Kidney (tissue), 14 donors: ENCODE results near the gene EPHA6. TPM values are rescaled to one million over a fixed set of nuclear protein-coding genes. Genes with fewer than 3 reads are reported as not detected.

Source experiments
- DNase-seq, 5 donors: peaks; one replicate each; pipeline ENCODE4 v3.0.0-alpha.2; 2013 to 2020
- FAIRE-seq: peaks from 2 replicates; lab custom pipeline; 2012; peaks lifted over from hg19 to GRCh38; lab: Jason Lieb, UNC
- H3K27ac ChIP-seq, 2 donors: one replicate each; pipeline ENCODE4 v1.7.0; 2013; ENCODE audit warnings: low read depth in 2 of 2, low read length in 2 of 2, inconsistent platforms in 1 of 2
- H3K27me3 ChIP-seq: one replicate; pipeline ENCODE4 v1.7.1; 2013; ENCODE audit warnings: low read length, inconsistent platforms; ENCODE audit not compliant: control insufficient read depth, insufficient read depth
- H3K36me3 ChIP-seq, 3 donors: one replicate each; pipeline versions ENCODE4 v1.7.0 to v1.7.1; 2013; ENCODE audit warnings: low read length in 3 of 3, control low read depth in 1 of 3, inconsistent platforms in 1 of 3; ENCODE audit not compliant: insufficient read depth in 3 of 3, control insufficient read depth in 2 of 3
- H3K4me1 ChIP-seq, 3 donors: one replicate each; pipeline versions ENCODE4 v1.7.0 to v1.7.1; 2013; ENCODE audit warnings: low read length in 3 of 3, inconsistent platforms in 1 of 3, low read depth in 1 of 3; ENCODE audit not compliant: control insufficient read depth in 2 of 3, insufficient read depth in 2 of 3
- H3K4me3 ChIP-seq, 3 donors: one replicate each; pipeline versions ENCODE4 v1.7.0 to v1.8.1; 2013; ENCODE audit warnings: low read length in 3 of 3, control low read depth in 1 of 3, inconsistent platforms in 1 of 3
- H3K9ac ChIP-seq, 3 donors: one replicate each; pipeline versions ENCODE4 v1.7.0 to v1.7.1; 2013; ENCODE audit warnings: low read length in 3 of 3, control low read depth in 1 of 3, inconsistent platforms in 1 of 3
- H3K9me3 ChIP-seq, 3 donors: one replicate each; pipeline versions ENCODE4 v1.7.0 to v1.7.1; 2013; ENCODE audit warnings: low read length in 3 of 3, control low read depth in 1 of 3, inconsistent platforms in 1 of 3; ENCODE audit not compliant: control insufficient read depth in 2 of 3, insufficient read depth in 1 of 3
- intact Hi-C: fragments of 100-400 bp; cut with DNase I; formaldehyde crosslinking; loops from one replicate; pipeline ENCODE4 v1.11.1; 2022
- polyA plus RNA-seq: library from polyadenylated mRNA; stranded (reverse); fragments of 350-450 nt; fragmentation: Illumina TruSeq; extraction: RNeasy Lipid Tissue Mini Kit (QIAGEN cat#74804); gene quantifications from one replicate; pipeline ENCODE4 v1.2.3, GENCODE V29; 2014; ENCODE audit warnings: low read depth, low replicate concordance; ENCODE audit not compliant: insufficient read depth
- total RNA-seq: library from RNA; stranded (reverse); fragmentation: NEBNext Ultra II Directional; extraction: Animal tissue kit (Norgen Biotek cat#: 25700); gene quantifications from one replicate; pipeline ENCODE4 v1.2.1, GENCODE V29; 2021
- TF ChIP-seq, protein P1 (sequence below): IDR thresholded peaks from 3 replicates; pipeline ENCODE4 v1.5.1; 2012; ENCODE audit warnings: mild to moderate bottlenecking, moderate library complexity, borderline replicate concordance; ENCODE audit not compliant: insufficient read depth; ENCODE audit errors: extremely low read depth
- donor health status: control.
- donor health status: control.
- donor health status: control.
- donor health status: control.
- donor health status: control.
- donor health status: DM: yes; HTN: yes; CAD: no.
- donor health status: Normal renal cell carcinoma (clear cell type).

EPHA6 gene
- total and polyA plus RNA-seq, 2 donors from 2014 or later: 0.66 TPM; not detected in 1

DNA sequence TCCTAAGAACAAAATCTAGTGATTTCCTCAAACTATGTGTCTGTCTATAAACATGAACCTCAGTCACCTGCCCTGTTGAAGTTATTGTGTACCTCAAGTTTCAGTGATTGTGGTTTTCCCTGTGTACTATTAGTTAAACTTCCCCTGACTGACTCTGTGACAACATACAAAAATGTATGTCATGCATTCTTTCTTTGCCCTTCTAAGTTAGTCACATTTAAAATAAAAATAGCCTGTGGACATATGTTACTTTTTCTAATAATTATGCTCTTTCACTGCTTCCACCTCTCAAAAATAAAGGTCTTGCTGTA is 29.8 kb downstream of the EPHA6 start:
- Histone ChIP-seq H3K36me3 (no peaks in the 10 kb centered on the region), H3K9me3 (no peaks in the 10 kb centered on the region), H3K4me3 (no peak overlapping the region), H3K27ac (no peak overlapping the region), H3K4me1 (no peaks in the 10 kb centered on the region), H3K27me3 (no peaks in the 10 kb centered on the region), H3K9ac (no peak overlapping the region)
- FAIRE-seq (no peak), DNase-seq (no peak)
- TF ChIP-seq, protein P1, sequence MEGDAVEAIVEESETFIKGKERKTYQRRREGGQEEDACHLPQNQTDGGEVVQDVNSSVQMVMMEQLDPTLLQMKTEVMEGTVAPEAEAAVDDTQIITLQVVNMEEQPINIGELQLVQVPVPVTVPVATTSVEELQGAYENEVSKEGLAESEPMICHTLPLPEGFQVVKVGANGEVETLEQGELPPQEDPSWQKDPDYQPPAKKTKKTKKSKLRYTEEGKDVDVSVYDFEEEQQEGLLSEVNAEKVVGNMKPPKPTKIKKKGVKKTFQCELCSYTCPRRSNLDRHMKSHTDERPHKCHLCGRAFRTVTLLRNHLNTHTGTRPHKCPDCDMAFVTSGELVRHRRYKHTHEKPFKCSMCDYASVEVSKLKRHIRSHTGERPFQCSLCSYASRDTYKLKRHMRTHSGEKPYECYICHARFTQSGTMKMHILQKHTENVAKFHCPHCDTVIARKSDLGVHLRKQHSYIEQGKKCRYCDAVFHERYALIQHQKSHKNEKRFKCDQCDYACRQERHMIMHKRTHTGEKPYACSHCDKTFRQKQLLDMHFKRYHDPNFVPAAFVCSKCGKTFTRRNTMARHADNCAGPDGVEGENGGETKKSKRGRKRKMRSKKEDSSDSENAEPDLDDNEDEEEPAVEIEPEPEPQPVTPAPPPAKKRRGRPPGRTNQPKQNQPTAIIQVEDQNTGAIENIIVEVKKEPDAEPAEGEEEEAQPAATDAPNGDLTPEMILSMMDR: no peak
- intact Hi-C loops: no loop called here

DNA sequence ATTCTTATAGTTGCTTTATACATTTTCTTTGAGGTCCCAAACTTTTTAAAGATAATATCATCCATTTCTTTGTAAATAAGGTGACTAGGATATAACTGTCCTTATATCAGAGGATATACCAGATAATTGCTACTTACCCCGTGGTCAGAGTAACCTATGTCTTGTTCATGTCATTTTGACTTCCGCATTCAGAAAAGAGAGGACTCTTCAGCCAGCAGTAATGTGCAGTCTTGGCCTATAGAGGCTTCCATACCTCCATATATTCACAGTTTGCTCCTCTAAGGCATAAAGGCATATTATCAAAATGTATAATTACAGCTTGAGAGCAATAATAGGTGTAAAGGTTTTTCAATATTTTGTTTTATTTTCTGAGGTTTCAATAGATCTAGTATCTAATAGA is 38.5 kb downstream of the EPHA6 start:
- TF ChIP-seq, protein P1: no peak
- no peaks in the 10 kb centered on the region for H3K27me3 ChIP-seq
- H3K9me3 ChIP-seq: no peaks in the 10 kb centered on the region
- DNase-seq: no peak
- H3K36me3 ChIP-seq: no peaks in the 10 kb centered on the region
- H3K4me3 ChIP-seq: no peak overlapping the region
- H3K4me1 ChIP-seq: no peaks in the 10 kb centered on the region
- FAIRE-seq: no peak
- intact Hi-C loops: no loop called here
- no peak overlapping the region for H3K27ac ChIP-seq
- no peak overlapping the region for H3K9ac ChIP-seq

DNA sequence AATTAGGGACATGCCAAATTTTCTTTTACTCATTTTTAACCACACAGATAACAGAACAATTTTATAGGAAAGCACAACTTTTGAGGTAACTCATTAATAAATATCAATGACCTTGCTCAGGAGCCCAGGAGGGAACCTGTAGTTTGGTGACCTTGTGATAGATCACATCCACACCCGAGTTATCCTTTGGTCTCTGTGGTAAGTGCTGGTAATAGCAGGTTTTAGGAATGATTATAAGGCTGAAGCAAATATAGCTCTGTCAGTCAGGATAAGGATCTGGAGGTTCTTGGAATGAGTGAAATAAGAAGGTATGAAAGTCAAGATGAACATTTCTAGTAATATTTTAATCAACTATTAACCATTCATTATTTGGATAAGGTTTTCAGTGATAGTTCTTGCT is 46.5 kb downstream of the EPHA6 start:
- DNase-seq: no peak
- H3K27me3 ChIP-seq: no peaks in the 10 kb centered on the region
- FAIRE-seq: no peak
- no peak overlapping the region for H3K9ac ChIP-seq
- no peaks in the 10 kb centered on the region for H3K9me3 ChIP-seq
- intact Hi-C loops: no loop called here
- no peak overlapping the region for H3K4me3 ChIP-seq
- no peaks in the 10 kb centered on the region for H3K36me3 ChIP-seq
- no peak overlapping the region for H3K27ac ChIP-seq
- no peaks in the 10 kb centered on the region for H3K4me1 ChIP-seq
- TF ChIP-seq, protein P1: no peak

DNA sequence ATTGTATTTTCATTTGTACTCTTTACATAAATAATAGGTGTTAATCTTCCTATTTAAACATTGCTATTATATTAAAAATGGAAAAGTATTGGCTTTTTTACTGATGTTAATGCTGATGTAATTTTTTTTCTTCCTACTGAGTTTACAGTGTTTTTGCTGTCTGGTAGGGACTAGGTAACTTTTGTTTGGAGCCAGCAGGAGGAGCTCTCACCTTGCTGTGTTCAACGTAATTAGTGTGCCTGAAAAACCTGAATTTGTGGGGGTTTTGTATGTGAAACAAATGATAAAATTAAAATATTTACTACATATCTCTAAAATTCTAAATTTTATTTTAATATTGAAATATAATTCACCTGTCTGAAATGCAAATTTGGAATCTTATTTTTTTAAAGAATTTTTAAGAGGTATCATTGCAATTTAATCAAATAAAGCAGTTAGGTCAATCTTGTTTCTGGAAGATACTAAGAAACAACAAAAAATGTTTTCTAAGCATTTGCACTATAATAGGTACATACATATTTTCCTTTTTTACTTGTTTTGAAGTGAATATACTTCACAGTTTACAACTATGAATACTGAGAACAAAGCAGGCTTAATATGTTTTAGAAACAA is 48.8 kb downstream of the EPHA6 start:
- H3K27me3 ChIP-seq: no peaks in the 10 kb centered on the region
- H3K9ac ChIP-seq: no peak overlapping the region
- no peaks in the 10 kb centered on the region for H3K36me3 ChIP-seq
- no peaks in the 10 kb centered on the region for H3K4me1 ChIP-seq
- TF ChIP-seq, protein P1: peak; percentile 50
- DNase-seq: peak in 3 of 5 donors; percentile 55 to 78 (median 59)
- no peaks in the 10 kb centered on the region for H3K9me3 ChIP-seq
- FAIRE-seq: peak; percentile 71
- intact Hi-C loops: no loop called here
- H3K4me3 ChIP-seq: no peak overlapping the region
- H3K27ac ChIP-seq: no peak overlapping the region
